ENCODE data around the gene OR5K4. TPM values are rescaled to one million over a fixed set of nuclear protein-coding genes. Genes with fewer than 3 reads are reported as not detected.
"Not testable (repeated sequence)": the region's sequence is repeated elsewhere in the genome, so short reads cannot be mapped to it uniquely, and the experiment has no call there.

The OR5K4 gene
- polyA plus RNA-seq, 1 donor, result not detected

- DNase-seq, result no peak
These were observed 17.5 kb downstream of the OR5K4 start for GRCh38 chr3:98371186-98371585.

GRCh38 chr3:98371853-98372252, 18.2 kb downstream of the OR5K4 start:
- DNase-seq, result no peak

GRCh38 chr3:98372445-98372844, 18.8 kb downstream of the OR5K4 start:
- no peak for DNase-seq

- no peak for DNase-seq
These were observed 23.0 kb downstream of the OR5K4 start for GRCh38 chr3:98376631-98377030.

- DNase-seq, result no peak
These were observed 34.5 kb downstream of the OR5K4 start for GRCh38 chr3:98388147-98388546.

DNA sequence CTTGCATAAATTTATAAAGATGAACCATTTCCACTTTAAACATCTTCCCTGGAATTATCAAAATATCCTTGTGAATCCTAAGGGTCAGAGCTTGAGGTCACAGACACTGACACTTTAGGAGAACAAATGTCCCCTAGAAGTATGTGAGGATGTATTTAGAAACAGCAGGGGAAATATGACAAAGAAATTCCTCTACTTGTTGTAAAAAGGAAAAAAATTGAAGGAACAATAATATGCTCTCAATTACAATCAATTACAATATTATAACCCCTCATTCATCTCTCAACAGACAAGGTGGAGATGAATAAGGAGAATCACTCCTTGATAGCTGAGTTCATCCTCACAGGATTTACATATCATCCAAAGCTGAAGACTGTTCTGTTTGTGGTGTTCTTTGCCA, 36.7 kb downstream of the OR5K4 start, which contains the start of gene OR5K3:
Gene OR5K3, plus strand, starts transcription at position 301 of the 400 bp plus-strand sequence. Its CDS starts 0 bp downstream, at position 301.
- no peak for DNase-seq

DNA sequence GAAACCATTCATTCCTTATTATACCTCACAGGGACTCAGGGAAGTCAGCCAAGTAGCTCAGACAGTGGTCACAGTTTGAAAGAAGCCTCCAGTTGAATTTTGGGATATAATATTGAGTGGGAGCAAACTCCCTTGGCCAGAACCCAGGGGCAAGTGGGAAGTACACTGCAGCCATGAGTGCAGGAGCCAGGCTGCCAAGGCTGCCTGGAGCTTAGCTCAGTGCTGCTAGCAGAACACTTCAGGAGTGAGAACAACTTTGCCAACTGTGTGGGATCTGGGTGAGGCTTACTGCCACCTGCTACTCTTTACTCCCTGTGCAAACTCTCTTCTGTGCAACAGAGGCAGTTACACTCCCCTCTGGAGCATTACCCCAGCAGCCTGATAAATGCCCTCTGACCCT, 41.4 kb downstream of the OR5K4 start:
- no peak for DNase-seq

DNA sequence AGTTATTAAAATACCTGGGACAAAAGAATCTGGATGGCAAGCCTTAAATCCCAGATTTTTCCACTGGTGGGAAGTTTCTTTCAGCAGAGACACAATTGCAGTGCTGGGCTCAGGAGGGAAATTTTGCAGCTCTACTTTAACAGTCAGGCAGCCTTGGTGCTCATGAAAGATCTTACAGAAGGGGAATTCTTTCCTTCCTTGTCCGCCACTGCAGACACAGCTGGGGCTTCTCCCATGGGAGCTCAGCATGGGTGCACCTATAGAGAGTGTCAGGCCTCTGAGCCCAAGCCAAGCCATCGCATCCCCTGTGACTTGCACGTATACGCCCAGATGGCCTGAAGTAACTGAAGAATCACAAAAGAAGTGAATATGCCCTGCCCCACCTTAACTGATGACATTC, 42.8 kb downstream of the OR5K4 start:
- not testable (repeated sequence) for DNase-seq

DNA sequence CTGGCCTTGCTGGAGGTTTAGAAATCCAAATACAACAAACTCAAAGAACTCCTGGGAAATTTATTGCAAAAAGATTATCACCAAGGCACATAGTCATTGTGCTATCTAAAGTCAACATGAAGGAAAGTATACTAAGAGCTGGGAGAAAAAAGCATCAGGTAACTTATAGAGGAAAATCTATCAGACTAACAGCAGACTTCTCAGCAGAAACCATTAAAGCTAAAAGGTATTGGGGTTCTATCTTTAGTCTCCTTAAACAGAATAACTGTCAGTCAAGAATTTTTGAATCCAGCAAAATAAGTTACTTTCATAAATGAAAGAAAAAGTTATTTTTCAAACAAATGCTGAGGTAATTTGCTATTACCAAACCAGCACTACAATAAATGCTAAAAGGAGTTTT, 44.9 kb downstream of the OR5K4 start:
- no peak for DNase-seq

GRCh38 chr3:98402507-98402906, 48.9 kb downstream of the OR5K4 start:
- no peak for DNase-seq

- no peak for DNase-seq
These were observed 50.4 kb downstream of the OR5K4 start for GRCh38 chr3:98404010-98404409.

Other genes with a start within 250 kb of the OR5K4 start
- gene OR5H1, start 223.1 kb upstream of the OR5K4 start, polyA plus RNA-seq (ENCODE audit: insufficient read length), result 0.05 TPM
- gene OR5H14, start 206.4 kb upstream of the OR5K4 start, polyA plus RNA-seq (ENCODE audit: insufficient read length), result 0.02 TPM
- not detected for gene OR5H15, start 187.2 kb upstream of the OR5K4 start, polyA plus RNA-seq (ENCODE audit: insufficient read length)
- gene OR5H6, start 89.6 kb upstream of the OR5K4 start, polyA plus RNA-seq (ENCODE audit: insufficient read length), result not detected
- gene OR5H2, start 71.3 kb upstream of the OR5K4 start, polyA plus RNA-seq (ENCODE audit: insufficient read length), result not detected
- not detected for gene OR5K3, start 36.8 kb downstream of the OR5K4 start, polyA plus RNA-seq (ENCODE audit: insufficient read length)
- gene OR5K1, start 109.3 kb downstream of the OR5K4 start, polyA plus RNA-seq (ENCODE audit: insufficient read length), result not detected
- 1.2 TPM for gene OR5K2, start 143.8 kb downstream of the OR5K4 start, polyA plus RNA-seq (ENCODE audit: insufficient read length)
- 193 TPM for gene CLDND1, start 169.0 kb downstream of the OR5K4 start, polyA plus RNA-seq (ENCODE audit: insufficient read length)
- gene GPR15, start 178.1 kb downstream of the OR5K4 start, polyA plus RNA-seq (ENCODE audit: insufficient read length), result not detected
- 27.1 TPM for gene CPOX, start 239.8 kb downstream of the OR5K4 start, polyA plus RNA-seq (ENCODE audit: insufficient read length)